Liver (tissue), 9 donors: ENCODE measurements around the gene PALM3. TPM values are rescaled to one million over a fixed set of nuclear protein-coding genes. Genes with fewer than 3 reads are reported as not detected.
"Not testable (repeated sequence)": the region's sequence is repeated elsewhere in the genome, so short reads cannot be mapped to it uniquely, and the experiment has no call there.

Experiments used
- DNase-seq: peaks from one replicate; pipeline ENCODE4 v3.0.0-alpha.2; 2017; ENCODE audit warnings: low spot score
- H3K27ac ChIP-seq, 2 donors: one replicate each; pipeline ENCODE4 v1.7.0; 2013; ENCODE audit warnings: inconsistent platforms in 2 of 2, low read length in 2 of 2, control low read depth in 1 of 2, low read depth in 1 of 2, mild to moderate bottlenecking in 1 of 2
- H3K27me3 ChIP-seq, 4 donors: one replicate each; pipeline versions ENCODE4 v1.6.1 to v1.7.0; 2013; ENCODE audit warnings: low read length in 3 of 4, inconsistent platforms in 1 of 4, mild to moderate bottlenecking in 1 of 4, moderate library complexity in 1 of 4; ENCODE audit not compliant: control insufficient read depth in 4 of 4, insufficient read depth in 4 of 4
- H3K36me3 ChIP-seq, 4 donors: one replicate each; pipeline versions ENCODE4 v1.6.1 to v1.7.0; 2013; ENCODE audit warnings: low read length in 3 of 4, mild to moderate bottlenecking in 3 of 4, low read depth in 1 of 4, moderate library complexity in 1 of 4; ENCODE audit not compliant: control insufficient read depth in 4 of 4, insufficient read depth in 3 of 4
- H3K4me1 ChIP-seq, 4 donors: one replicate each; pipeline versions ENCODE4 v1.6.1 to v1.7.0; 2013; ENCODE audit warnings: low read length in 3 of 4, mild to moderate bottlenecking in 3 of 4, moderate library complexity in 1 of 4; ENCODE audit not compliant: control insufficient read depth in 4 of 4, insufficient read depth in 4 of 4
- H3K4me3 ChIP-seq, 3 donors: one replicate each; pipeline versions ENCODE4 v1.6.1 to v1.7.0; 2013; ENCODE audit warnings: low read length in 3 of 3, control low read depth in 1 of 3, low read depth in 1 of 3, mild to moderate bottlenecking in 1 of 3
- H3K9ac ChIP-seq, 2 donors: one replicate each; pipeline ENCODE4 v1.7.0; 2013; ENCODE audit warnings: low read length in 2 of 2, mild to moderate bottlenecking in 2 of 2, moderate library complexity in 2 of 2, control low read depth in 1 of 2, low read depth in 1 of 2
- H3K9me3 ChIP-seq, 4 donors: one replicate each; pipeline versions ENCODE4 v1.6.1 to v1.7.0; 2013; ENCODE audit warnings: low read length in 3 of 4; ENCODE audit not compliant: control insufficient read depth in 4 of 4
- FOXA2 ChIP-seq: IDR thresholded peaks from 2 replicates; pipeline ENCODE4 v1.6.1; 2016; ENCODE audit warnings: antibody characterized with exemption
- GABPA ChIP-seq, 2 donors: IDR thresholded peaks in 1 of 2; conservative IDR thresholded peaks in 1 of 2; 2 replicates each; pipeline ENCODE4 v1.6.1; 2016; ENCODE audit warnings: antibody characterized with exemption in 2 of 2, mild to moderate bottlenecking in 1 of 2, moderate library complexity in 1 of 2
- HNF4A ChIP-seq, 2 donors: conservative IDR thresholded peaks; 2 replicates each; pipeline ENCODE4 v1.6.1; 2016; ENCODE audit warnings: antibody characterized with exemption in 2 of 2, mild to moderate bottlenecking in 2 of 2
- NR2F2 ChIP-seq: IDR thresholded peaks from 2 replicates; pipeline ENCODE4 v1.6.1; 2016; ENCODE audit warnings: antibody characterized with exemption
- RAD21 ChIP-seq, 2 donors: IDR thresholded peaks; 2 replicates each; pipeline ENCODE4 v1.6.1; 2016; ENCODE audit warnings: antibody characterized with exemption in 2 of 2, mild to moderate bottlenecking in 2 of 2
- RXRA ChIP-seq, 2 donors: IDR thresholded peaks; 2 replicates each; pipeline ENCODE4 v1.6.1; 2017 to 2018; ENCODE audit warnings: antibody characterized with exemption in 2 of 2, mild to moderate bottlenecking in 1 of 2
- SP1 ChIP-seq: IDR thresholded peaks from 2 replicates; pipeline ENCODE4 v1.6.1; 2018; ENCODE audit warnings: antibody characterized with exemption, mild to moderate bottlenecking
- YY1 ChIP-seq: IDR thresholded peaks from 2 replicates; pipeline ENCODE4 v1.6.1; 2016; ENCODE audit warnings: antibody characterized with exemption, mild to moderate bottlenecking
- WGBS: extraction: QIAGEN DNeasy Blood & Tissue Kit; methylation state at CpG from one replicate; pipeline ENCODE4 v1.1.7; 2013; 5-methylcytosine and 5-hydroxymethylcytosine counted together
- polyA plus RNA-seq, 2 donors: library from polyadenylated mRNA; stranded (reverse) in 1 of 2; unstranded in 1 of 2; fragments of 200-250 nt in 1 of 2; fragments of >200 nt in 1 of 2; fragmentation: Nextera tagmentation in 1 of 2; extraction: Ambion mirVana in 1 of 2; gene quantifications; one replicate each; pipeline versions ENCODE4 v1.2.1 to v1.2.3, GENCODE V29; 2013 to 2015
- total RNA-seq, 2 donors: library from RNA; depleted of rRNA; stranded (reverse); fragments of >200 nt; gene quantifications; one replicate each; pipeline ENCODE4 v1.2.3, GENCODE V29; 2014
- TF ChIP-seq, protein P1 (sequence below): IDR thresholded peaks from 2 replicates; pipeline ENCODE4 v1.6.1; 2016; ENCODE audit warnings: antibody characterized with exemption
- TF ChIP-seq, protein P2 (sequence below): IDR thresholded peaks from 2 replicates; pipeline ENCODE4 v1.6.1; 2016; ENCODE audit warnings: antibody characterized with exemption
- TF ChIP-seq, protein P3 (sequence below): IDR thresholded peaks from 2 replicates; pipeline ENCODE4 v1.6.1; 2016; ENCODE audit warnings: antibody characterized with exemption, mild to moderate bottlenecking
- TF ChIP-seq, protein P4 (sequence below): fragments of 150-350 bp; IDR thresholded peaks from 2 replicates; pipeline ENCODE4 v1.5.1; 2017; ENCODE audit warnings: improper control_type of control experiment, low read depth, low read length; ENCODE audit not compliant: missing input control
- donor health status: healthy.
- donor health status: healthy.
- donor health status: healthy.
- donor health status: healthy.
- donor health status: healthy.

The PALM3 gene
- total and polyA plus RNA-seq, 4 donors = 1.4 to 17.9 (median 5.9) TPM

DNA sequence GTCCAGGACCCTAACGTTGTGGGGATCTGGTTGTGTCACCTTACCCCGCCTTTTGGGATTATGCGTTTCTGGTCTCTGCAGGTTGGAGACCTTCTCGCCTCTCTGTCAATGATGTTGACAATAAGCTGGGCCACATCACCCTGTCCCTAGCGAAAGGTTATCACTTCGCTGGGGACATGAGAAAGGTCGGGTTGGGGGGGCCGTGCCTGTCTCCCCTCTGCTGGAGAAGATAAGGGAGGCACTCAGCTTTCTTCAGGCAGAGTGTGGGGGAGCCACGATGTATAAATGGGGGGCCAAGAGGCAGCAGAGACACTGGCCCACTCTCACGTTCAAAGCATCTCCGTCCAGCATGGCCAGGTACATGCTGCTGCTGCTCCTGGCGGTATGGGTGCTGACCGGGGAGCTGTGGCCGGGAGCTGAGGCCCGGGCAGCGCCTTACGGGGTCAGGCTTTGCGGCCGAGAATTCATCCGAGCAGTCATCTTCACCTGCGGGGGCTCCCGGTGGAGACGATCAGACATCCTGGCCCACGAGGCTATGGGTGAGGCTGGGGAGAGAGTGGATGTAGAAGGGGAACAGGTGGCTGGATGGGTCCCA is 33.9 kb downstream of the PALM3 start, which contains the start of gene RLN3:
Gene RLN3 (plus strand): TSS at position 293 of the 595 bp plus-strand sequence. CDS start 57 bp downstream, at position 350.
- Histone ChIP-seq H3K4me3 (no peak within 1 kb of the TSS), H3K36me3 (no peaks in the 10 kb centered on the region), H3K9me3 (no peaks in the 10 kb centered on the region), H3K27ac (no peak within 1 kb of the TSS), H3K4me1 (peaks cover 0 to 12% (median 5%) of the 10 kb centered on the region in 4 donors), H3K27me3 (no peaks in the 10 kb centered on the region), H3K9ac (no peak within 1 kb of the TSS)
- 59% methylated on average over 24 of the region's 24 CpGs for WGBS
- DNase-seq = no peak
- TF ChIP-seq, protein P1, sequence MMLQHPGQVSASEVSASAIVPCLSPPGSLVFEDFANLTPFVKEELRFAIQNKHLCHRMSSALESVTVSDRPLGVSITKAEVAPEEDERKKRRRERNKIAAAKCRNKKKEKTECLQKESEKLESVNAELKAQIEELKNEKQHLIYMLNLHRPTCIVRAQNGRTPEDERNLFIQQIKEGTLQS = no peak

DNA sequence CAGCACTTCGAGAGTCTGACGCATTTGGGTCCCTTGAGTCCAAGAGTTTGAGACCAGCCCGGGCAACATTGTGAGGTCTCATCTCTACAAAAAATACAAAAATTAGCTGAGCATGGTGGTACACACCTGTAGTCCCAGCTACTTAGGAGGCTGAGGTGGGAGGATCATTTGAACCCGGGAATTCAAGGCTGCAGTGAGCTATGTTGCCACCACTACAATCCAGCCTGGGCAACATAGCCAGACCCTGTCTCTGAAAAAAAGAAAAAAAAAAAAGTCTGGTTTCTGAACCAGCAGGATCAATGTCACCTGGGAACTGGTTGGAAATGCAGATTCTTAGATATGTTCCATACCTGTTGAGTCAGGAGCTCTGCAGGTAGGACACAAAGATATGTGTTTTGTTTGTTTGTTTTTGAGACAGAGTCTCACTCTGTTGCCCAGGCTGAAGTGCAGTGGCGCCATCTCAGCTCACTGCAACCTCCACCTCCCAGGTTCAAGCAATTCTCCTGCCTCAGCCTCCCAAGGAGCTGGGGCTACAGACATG is 35.2 kb downstream of the PALM3 start:
- H3K4me3 ChIP-seq, DNase-seq, H3K9me3 ChIP-seq, H3K4me1 ChIP-seq, H3K36me3 ChIP-seq, H3K27ac ChIP-seq, H3K27me3 ChIP-seq, H3K9ac ChIP-seq: not testable (repeated sequence)
- WGBS = 95% methylated on average over 5 of the region's 5 CpGs

DNA sequence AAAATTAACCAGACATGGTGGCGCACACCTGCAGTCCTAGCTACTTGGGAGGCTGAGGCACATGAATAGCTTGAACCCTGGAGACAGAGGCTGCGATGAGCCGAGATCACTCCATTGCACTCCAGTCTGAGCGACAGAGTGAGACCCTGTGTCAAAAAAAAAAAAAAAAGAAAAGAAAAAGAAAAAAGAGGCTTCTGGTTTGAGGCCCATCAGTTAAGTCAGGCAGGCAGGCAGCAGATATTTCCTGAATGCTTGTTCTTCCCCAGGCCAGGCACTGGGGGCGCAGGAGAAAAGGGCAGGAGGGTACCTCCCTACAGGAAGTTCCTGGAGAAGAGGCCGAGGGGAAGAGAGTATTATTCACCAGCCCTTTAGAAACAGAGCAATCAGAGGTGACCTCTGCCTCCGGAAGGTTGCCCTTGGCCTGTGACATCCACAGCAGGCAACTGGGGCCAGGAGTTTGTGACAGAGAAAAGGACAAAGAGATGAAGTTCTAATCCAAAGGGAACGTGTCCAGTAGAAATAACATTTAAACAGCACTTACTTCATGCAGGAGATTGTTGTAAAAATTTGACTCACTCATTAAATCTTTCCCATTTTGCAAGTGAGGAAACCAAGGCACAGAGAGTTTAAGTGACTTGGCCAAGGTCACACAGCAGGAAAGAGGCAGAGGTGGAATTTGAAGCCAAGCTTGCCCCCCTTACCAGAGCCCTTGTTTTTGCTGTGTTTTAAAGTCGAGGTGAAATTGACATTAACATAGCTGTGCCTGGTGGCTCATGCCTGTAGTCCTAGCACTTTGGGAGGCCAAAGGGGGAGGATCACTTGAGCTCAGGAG is 38.3 kb downstream of the PALM3 start:
- Histone ChIP-seq H3K4me1 (peaks cover 0 to 2% (median 0%) of the 10 kb centered on the region in 4 donors), H3K36me3 (no peaks in the 10 kb centered on the region), H3K27me3 (no peaks in the 10 kb centered on the region), H3K9ac (no peak overlapping the region), H3K9me3 (no peaks in the 10 kb centered on the region), H3K4me3 (no peak overlapping the region), H3K27ac (peak overlapping the region in 1 of 2 donors; percentile 9)
- peak; percentile 47 for DNase-seq
- TF ChIP-seq, protein P2, sequence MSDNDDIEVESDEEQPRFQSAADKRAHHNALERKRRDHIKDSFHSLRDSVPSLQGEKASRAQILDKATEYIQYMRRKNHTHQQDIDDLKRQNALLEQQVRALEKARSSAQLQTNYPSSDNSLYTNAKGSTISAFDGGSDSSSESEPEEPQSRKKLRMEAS = no peak
- TF ChIP-seq SP1 = peak; percentile 47
- TF ChIP-seq, protein P3, sequence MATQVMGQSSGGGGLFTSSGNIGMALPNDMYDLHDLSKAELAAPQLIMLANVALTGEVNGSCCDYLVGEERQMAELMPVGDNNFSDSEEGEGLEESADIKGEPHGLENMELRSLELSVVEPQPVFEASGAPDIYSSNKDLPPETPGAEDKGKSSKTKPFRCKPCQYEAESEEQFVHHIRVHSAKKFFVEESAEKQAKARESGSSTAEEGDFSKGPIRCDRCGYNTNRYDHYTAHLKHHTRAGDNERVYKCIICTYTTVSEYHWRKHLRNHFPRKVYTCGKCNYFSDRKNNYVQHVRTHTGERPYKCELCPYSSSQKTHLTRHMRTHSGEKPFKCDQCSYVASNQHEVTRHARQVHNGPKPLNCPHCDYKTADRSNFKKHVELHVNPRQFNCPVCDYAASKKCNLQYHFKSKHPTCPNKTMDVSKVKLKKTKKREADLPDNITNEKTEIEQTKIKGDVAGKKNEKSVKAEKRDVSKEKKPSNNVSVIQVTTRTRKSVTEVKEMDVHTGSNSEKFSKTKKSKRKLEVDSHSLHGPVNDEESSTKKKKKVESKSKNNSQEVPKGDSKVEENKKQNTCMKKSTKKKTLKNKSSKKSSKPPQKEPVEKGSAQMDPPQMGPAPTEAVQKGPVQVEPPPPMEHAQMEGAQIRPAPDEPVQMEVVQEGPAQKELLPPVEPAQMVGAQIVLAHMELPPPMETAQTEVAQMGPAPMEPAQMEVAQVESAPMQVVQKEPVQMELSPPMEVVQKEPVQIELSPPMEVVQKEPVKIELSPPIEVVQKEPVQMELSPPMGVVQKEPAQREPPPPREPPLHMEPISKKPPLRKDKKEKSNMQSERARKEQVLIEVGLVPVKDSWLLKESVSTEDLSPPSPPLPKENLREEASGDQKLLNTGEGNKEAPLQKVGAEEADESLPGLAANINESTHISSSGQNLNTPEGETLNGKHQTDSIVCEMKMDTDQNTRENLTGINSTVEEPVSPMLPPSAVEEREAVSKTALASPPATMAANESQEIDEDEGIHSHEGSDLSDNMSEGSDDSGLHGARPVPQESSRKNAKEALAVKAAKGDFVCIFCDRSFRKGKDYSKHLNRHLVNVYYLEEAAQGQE = no peak
- TF ChIP-seq RXRA (IDR thresholded peaks at IDR 0.05) = peak; percentile 42 to 43
- peak; percentile 99 for TF ChIP-seq NR2F2
- TF ChIP-seq, protein P4, sequence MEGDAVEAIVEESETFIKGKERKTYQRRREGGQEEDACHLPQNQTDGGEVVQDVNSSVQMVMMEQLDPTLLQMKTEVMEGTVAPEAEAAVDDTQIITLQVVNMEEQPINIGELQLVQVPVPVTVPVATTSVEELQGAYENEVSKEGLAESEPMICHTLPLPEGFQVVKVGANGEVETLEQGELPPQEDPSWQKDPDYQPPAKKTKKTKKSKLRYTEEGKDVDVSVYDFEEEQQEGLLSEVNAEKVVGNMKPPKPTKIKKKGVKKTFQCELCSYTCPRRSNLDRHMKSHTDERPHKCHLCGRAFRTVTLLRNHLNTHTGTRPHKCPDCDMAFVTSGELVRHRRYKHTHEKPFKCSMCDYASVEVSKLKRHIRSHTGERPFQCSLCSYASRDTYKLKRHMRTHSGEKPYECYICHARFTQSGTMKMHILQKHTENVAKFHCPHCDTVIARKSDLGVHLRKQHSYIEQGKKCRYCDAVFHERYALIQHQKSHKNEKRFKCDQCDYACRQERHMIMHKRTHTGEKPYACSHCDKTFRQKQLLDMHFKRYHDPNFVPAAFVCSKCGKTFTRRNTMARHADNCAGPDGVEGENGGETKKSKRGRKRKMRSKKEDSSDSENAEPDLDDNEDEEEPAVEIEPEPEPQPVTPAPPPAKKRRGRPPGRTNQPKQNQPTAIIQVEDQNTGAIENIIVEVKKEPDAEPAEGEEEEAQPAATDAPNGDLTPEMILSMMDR = peak; percentile 42
- peak; percentile 51 to 60 for TF ChIP-seq RAD21 (IDR thresholded peaks at IDR 0.05)
- TF ChIP-seq YY1 = peak; percentile 14
- TF ChIP-seq GABPA (IDR thresholded peaks at IDR 0.05 in 1 of 2, conservative IDR thresholded peaks at IDR 0.05 in 1 of 2) = peak; percentile 14 to 54
- TF ChIP-seq HNF4A (conservative IDR thresholded peaks at IDR 0.05) = peak in 1 of 2 donors; percentile 22
- TF ChIP-seq FOXA2 = no peak
- WGBS = 53% methylated on average over 9 of the region's 9 CpGs
